IPS DF 6.9 (cell line): ENCODE results near the gene TSPAN33.
"Not testable (repeated sequence)": the region's sequence is repeated elsewhere in the genome, so short reads cannot be mapped to it uniquely, and the experiment has no call there.

Experiments used
- DNase-seq: peaks from one replicate; pipeline ENCODE4 v3.0.0-alpha.2; 2013; ENCODE audit warnings: low read depth, low spot score
- H3K27ac ChIP-seq: one replicate; pipeline ENCODE4 v1.5.1; 2013; ENCODE audit warnings: low read length, control low read depth
- H3K27me3 ChIP-seq: 2 replicates; pipeline ENCODE4 v1.6.1; 2013; ENCODE audit warnings: mild to moderate bottlenecking, low read length; ENCODE audit not compliant: control insufficient read depth, insufficient read depth
- H3K36me3 ChIP-seq: 2 replicates; pipeline ENCODE4 v1.6.1; 2013; ENCODE audit warnings: low read length; ENCODE audit not compliant: control insufficient read depth, insufficient read depth
- H3K4me1 ChIP-seq: 2 replicates; pipeline ENCODE4 v1.6.1; 2013; ENCODE audit warnings: low read length; ENCODE audit not compliant: control insufficient read depth, insufficient read depth
- H3K4me3 ChIP-seq: 2 replicates; pipeline ENCODE4 v1.5.1; 2013; ENCODE audit warnings: mild to moderate bottlenecking, low read length
- H3K9me3 ChIP-seq: 2 replicates; pipeline ENCODE4 v1.6.1; 2013; ENCODE audit warnings: low read length, inconsistent platforms; ENCODE audit not compliant: control insufficient read depth, insufficient read depth
- WGBS: extraction: QIAGEN DNeasy Blood & Tissue Kit; methylation state at CpG from one replicate; pipeline ENCODE4 v1.1.7; 2013; ENCODE audit warnings: mixed read lengths, missing lambda C conversion rate; ENCODE audit not compliant: insufficient read length, insufficient coverage; 5-methylcytosine and 5-hydroxymethylcytosine counted together

Gene TSPAN33

GRCh38 chr7:129118182-129118581 lies 26.3 kb upstream of the TSPAN33 start:
- Histone ChIP-seq H3K27me3 (no peaks in the 10 kb centered on the region; the same call in 1 of the 2 replicates), H3K9me3 (peaks cover 5% of the 10 kb centered on the region), H3K27ac (no peak overlapping the region), H3K36me3 (no peaks in the 10 kb centered on the region), H3K4me3 (no peak overlapping the region), H3K4me1 (no peaks in the 10 kb centered on the region)
- no peak for DNase-seq
- WGBS, result no CpG with 5 or more reads among the region's 7 CpGs

- Histone ChIP-seq H3K9me3 (peaks cover 5% of the 10 kb centered on the region), H3K27ac (no peak overlapping the region), H3K4me3 (no peak overlapping the region), H3K27me3 (no peaks in the 10 kb centered on the region; the same call in 1 of the 2 replicates), H3K36me3 (no peaks in the 10 kb centered on the region), H3K4me1 (no peaks in the 10 kb centered on the region)
- WGBS, result no CpG with 5 or more reads among the region's 3 CpGs
- no peak for DNase-seq
These were observed 25.5 kb upstream of the TSPAN33 start for GRCh38 chr7:129118976-129119375.

- WGBS, result no CpG with 5 or more reads among the region's 3 CpGs
- DNase-seq, result not testable (repeated sequence)
These were observed 22.9 kb upstream of the TSPAN33 start for GRCh38 chr7:129121501-129122077.

GRCh38 chr7:129122078-129122750 lies 22.3 kb upstream of the TSPAN33 start:
- H3K36me3 ChIP-seq, result no peaks in the 10 kb centered on the region
- DNase-seq, result no peak
- no peaks in the 10 kb centered on the region; the same call in 1 of the 2 replicates for H3K27me3 ChIP-seq
- H3K27ac ChIP-seq, result no peak overlapping the region
- peaks cover 5% of the 10 kb centered on the region for H3K9me3 ChIP-seq
- H3K4me3 ChIP-seq, result no peak overlapping the region
- no peaks in the 10 kb centered on the region for H3K4me1 ChIP-seq
- no CpG with 5 or more reads among the region's 2 CpGs for WGBS

More at GRCh38 chr7:129121501-129122077, 22.9 kb upstream of the TSPAN33 start:
- not testable (repeated sequence) for H3K4me1 ChIP-seq, H3K27me3 ChIP-seq, H3K27ac ChIP-seq, H3K36me3 ChIP-seq, H3K4me3 ChIP-seq, H3K9me3 ChIP-seq

DNA sequence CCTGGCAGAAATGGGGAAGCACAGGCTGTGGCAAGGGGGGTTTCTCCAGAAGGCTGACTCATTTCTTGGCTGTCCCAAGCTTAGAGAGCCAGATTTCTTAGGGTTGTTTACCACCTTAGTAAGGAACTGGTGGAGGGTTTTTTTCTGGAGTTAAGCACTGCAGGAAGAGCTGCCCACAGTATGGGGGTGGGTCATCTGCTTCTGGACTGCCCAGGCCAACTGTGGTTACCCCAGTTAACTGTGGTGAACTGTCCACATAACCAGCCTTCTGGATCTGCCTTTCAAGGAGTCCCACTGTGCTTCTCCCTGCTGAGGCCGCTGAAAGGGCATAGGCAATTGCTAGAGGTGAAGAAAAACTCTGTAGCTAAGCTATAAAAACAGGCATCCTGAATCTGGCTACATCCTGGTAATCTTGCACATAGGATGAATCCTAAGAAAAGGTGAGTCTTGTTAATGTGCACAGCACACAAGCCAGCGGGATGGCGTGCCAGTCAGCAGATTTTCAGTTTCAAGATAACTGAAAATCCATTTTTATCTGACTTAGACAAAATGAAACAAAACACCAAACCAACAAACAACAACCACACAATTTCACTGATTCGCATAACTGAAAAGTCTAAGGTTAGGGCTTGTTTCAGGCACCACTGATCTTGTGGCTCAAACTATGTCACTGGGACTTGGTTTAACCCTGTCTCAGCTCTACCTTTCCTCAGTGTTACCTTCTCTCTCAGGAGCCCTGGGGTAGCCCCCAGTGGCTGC lies 21.6 kb upstream of the TSPAN33 start:
- H3K36me3 ChIP-seq, result no peaks in the 10 kb centered on the region
- no peaks in the 10 kb centered on the region; the same call in 1 of the 2 replicates for H3K27me3 ChIP-seq
- no peak overlapping the region for H3K4me3 ChIP-seq
- DNase-seq, result no peak
- WGBS, result no CpG with 5 or more reads among the region's 4 CpGs
- no peak overlapping the region for H3K27ac ChIP-seq
- peaks cover 5% of the 10 kb centered on the region for H3K9me3 ChIP-seq
- no peaks in the 10 kb centered on the region for H3K4me1 ChIP-seq

DNA sequence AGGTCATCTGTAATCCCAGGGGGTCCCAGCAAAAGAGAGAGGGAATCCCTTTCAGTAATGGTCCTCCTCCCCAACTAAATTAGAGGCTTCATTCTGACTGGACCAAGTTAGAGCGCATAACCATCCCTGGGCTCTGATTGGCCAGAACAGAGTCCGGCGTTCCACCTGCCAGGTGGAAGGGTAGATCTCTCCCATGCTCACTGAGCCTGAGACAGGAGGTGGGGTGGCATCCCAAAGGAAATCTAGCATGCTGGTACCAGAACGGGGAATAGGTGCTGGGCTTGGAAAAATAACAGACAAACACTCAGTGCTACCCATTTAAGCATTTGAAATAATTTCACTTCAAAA lies 21.0 kb upstream of the TSPAN33 start:
- DNase-seq, result no peak
- no CpG with 5 or more reads among the region's 4 CpGs for WGBS
- peaks cover 5% of the 10 kb centered on the region for H3K9me3 ChIP-seq
- H3K27me3 ChIP-seq, result no peaks in the 10 kb centered on the region; the same call in 1 of the 2 replicates
- H3K36me3 ChIP-seq, result no peaks in the 10 kb centered on the region
- H3K4me1 ChIP-seq, result no peaks in the 10 kb centered on the region
- no peak overlapping the region for H3K4me3 ChIP-seq
- no peak overlapping the region for H3K27ac ChIP-seq

- no peak for DNase-seq
- H3K4me3 ChIP-seq, result no peak overlapping the region
- H3K27ac ChIP-seq, result no peak overlapping the region
- WGBS, result no CpG with 5 or more reads among the region's 50 CpGs
- peaks cover 2% of the 10 kb centered on the region; the same call in 1 of the 2 replicates for H3K27me3 ChIP-seq
- H3K4me1 ChIP-seq, result no peaks in the 10 kb centered on the region
- H3K9me3 ChIP-seq, result peaks cover 2% of the 10 kb centered on the region
- H3K36me3 ChIP-seq, result no peaks in the 10 kb centered on the region
These were observed 18.2 kb upstream of the TSPAN33 start for GRCh38 chr7:129126314-129126713.

DNA sequence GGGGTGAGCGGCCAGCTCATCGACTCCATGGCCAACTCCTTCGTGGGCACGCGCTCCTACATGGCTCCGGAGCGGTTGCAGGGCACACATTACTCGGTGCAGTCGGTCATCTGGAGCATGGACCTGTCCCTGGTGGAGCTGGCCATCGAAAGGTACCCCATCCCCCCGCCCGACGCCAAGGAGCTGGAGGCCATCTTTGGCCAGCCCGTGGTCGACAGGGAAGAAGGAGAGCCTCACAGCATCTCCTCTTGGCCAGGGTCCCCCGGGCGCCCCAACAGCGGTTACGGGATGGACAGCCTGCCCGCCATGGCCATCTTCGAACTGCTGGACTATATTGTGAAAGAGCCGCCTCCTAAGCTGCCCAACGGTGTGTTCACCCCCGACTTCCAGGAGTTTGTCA lies 17.4 kb upstream of the TSPAN33 start:
- peaks cover 2% of the 10 kb centered on the region; the same call in 1 of the 2 replicates for H3K27me3 ChIP-seq
- no CpG with 5 or more reads among the region's 24 CpGs for WGBS
- no peak for DNase-seq
- H3K4me1 ChIP-seq, result no peaks in the 10 kb centered on the region
- no peak overlapping the region for H3K4me3 ChIP-seq
- H3K9me3 ChIP-seq, result no peaks in the 10 kb centered on the region
- H3K27ac ChIP-seq, result no peak overlapping the region
- no peaks in the 10 kb centered on the region for H3K36me3 ChIP-seq

DNA sequence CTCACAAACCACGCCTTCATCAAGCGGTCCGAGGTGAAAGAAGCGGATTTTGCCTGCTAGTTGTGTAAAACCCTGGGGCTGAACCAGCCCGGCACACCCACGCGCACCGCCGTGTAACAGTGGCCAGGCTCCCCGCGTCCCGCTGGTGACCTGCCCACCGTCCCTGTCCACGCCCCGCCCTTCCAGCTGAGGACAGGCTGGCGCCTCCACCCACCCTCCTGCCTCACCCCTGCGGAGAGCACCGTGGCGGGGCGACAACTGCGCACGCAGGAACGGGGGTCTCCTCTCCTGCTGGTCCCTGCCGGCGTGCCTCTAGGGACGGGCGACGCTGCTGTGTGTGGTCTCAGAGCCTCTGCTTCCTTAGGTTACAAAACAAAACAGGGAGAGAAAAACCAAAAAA lies 16.9 kb upstream of the TSPAN33 start:
- no CpG with 5 or more reads among the region's 28 CpGs for WGBS

DNA sequence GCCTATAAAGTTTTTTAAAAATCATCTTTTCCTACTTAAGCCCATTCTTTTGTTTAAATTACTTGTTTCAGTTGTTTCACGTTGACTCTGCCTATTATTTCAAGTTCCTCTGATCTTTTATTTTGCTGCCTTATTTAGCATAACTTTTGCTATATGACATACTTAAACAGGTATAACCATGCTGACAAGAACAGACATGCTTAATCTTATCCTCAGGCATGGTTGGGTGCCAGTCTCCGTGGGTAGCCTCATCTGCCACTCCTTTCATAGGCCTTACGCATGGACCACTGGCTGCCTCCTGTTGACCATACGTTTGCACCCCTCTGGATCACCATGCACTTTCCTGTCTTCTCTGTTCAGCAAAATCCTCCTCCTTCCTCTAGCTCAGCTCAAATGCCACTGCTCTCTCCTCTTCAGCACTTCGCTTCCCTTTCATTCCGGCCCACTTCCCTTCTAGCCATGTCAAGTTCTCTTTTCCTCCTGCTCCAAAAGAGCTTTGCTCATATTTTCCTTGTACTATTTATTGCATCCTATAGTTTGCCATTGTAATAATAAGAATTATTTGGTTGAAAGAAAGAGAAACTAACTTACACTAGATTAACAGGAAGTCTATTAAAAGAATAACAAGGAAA lies 10.0 kb upstream of the TSPAN33 start:
- DNase-seq, result no peak
- no peak overlapping the region for H3K4me3 ChIP-seq
- no peaks in the 10 kb centered on the region for H3K4me1 ChIP-seq
- H3K9me3 ChIP-seq, result no peaks in the 10 kb centered on the region
- H3K27ac ChIP-seq, result no peak overlapping the region
- no peaks in the 10 kb centered on the region for H3K27me3 ChIP-seq
- H3K36me3 ChIP-seq, result no peaks in the 10 kb centered on the region
- WGBS, result no CpG with 5 or more reads among the region's 6 CpGs

More for the DNA sequence above, 16.9 kb upstream of the TSPAN33 start:
- Histone ChIP-seq H3K4me3 (no peak overlapping the region), H3K27me3 (peaks cover 2% of the 10 kb centered on the region; the same call in 1 of the 2 replicates), H3K27ac (no peak overlapping the region), H3K9me3 (no peaks in the 10 kb centered on the region), H3K4me1 (no peaks in the 10 kb centered on the region), H3K36me3 (no peaks in the 10 kb centered on the region)
- no peak for DNase-seq
